Left lobe of liver (tissue), 2 donors: ENCODE data around the gene CYP1B1. TPM values are rescaled to one million over a fixed set of nuclear protein-coding genes. Genes with fewer than 3 reads are reported as not detected.

Experiments used
- ATAC-seq: fragments of 200-7000 bp; cut with Tn5 transposase; one replicate; pipeline ENCODE4 v1.9.1; 2020; ENCODE audit warnings: mild to moderate bottlenecking, moderate library complexity
- DNase-seq: peaks from one replicate; pipeline ENCODE4 v3.0.0-alpha.2; 2020; ENCODE audit warnings: low spot score
- total RNA-seq: library from RNA; stranded (reverse); gene quantifications from one replicate; pipeline ENCODE4 v1.2.1, GENCODE V29; 2021
- donor health status: DM: no; HTN: no; CAD: no; lungs with moderate emphysema.
- donor health status: DM: no; HTN: yes; CAD: no.

The CYP1B1 gene
- total RNA-seq, 1 donor from 2014 or later = 6.1 TPM

- peak; percentile 73 for ATAC-seq
- peak; percentile 90 for DNase-seq
Measured at GRCh38 chr2:38076710-38077430, 919 bp upstream of the CYP1B1 start.

- DNase-seq (peak; percentile 87), ATAC-seq (peak; percentile 67)
Measured at GRCh38 chr2:38076152-38076709, 280 bp upstream of the CYP1B1 start.

GRCh38 chr2:38074764-38075506 lies 1.0 kb downstream of the CYP1B1 start:
- peak; percentile 9 for ATAC-seq
- peak; percentile 56 for DNase-seq

GRCh38 chr2:38074058-38074763 lies 1.7 kb downstream of the CYP1B1 start:
- no peak for DNase-seq
- no peak for ATAC-seq

GRCh38 chr2:38073211-38074057 lies 2.5 kb downstream of the CYP1B1 start:
- ATAC-seq (peak; percentile 7), DNase-seq (peak; percentile 65)

GRCh38 chr2:38070438-38070837 lies 5.5 kb downstream of the CYP1B1 start:
- DNase-seq (no peak), ATAC-seq (no peak)

- DNase-seq (no peak), ATAC-seq (no peak)
Measured at GRCh38 chr2:38068234-38068633, 7.7 kb downstream of the CYP1B1 start.

- no peak for DNase-seq
- ATAC-seq = no peak
Measured at GRCh38 chr2:38066421-38067115, 9.4 kb downstream of the CYP1B1 start.

GRCh38 chr2:38065502-38066135 lies 10.3 kb downstream of the CYP1B1 start:
- ATAC-seq (no peak), DNase-seq (no peak)

- no peak for ATAC-seq
- no peak for DNase-seq
Measured at GRCh38 chr2:38064801-38065501, 11.0 kb downstream of the CYP1B1 start.

- DNase-seq = no peak
- no peak for ATAC-seq
Measured at GRCh38 chr2:38060236-38061018, 15.5 kb downstream of the CYP1B1 start.

GRCh38 chr2:38057651-38058410 lies 18.1 kb downstream of the CYP1B1 start:
- ATAC-seq = no peak

GRCh38 chr2:38056216-38056615 lies 19.7 kb downstream of the CYP1B1 start:
- ATAC-seq (no peak), DNase-seq (no peak)

More at GRCh38 chr2:38057651-38058410, 18.1 kb downstream of the CYP1B1 start:
- DNase-seq = no peak

- no peak for DNase-seq
- no peak for ATAC-seq
Measured at GRCh38 chr2:38045811-38046210, 30.1 kb downstream of the CYP1B1 start.

- DNase-seq = no peak
- ATAC-seq = no peak
Measured at GRCh38 chr2:38039121-38039910, 36.6 kb downstream of the CYP1B1 start.

GRCh38 chr2:38038682-38039081 lies 37.3 kb downstream of the CYP1B1 start:
- ATAC-seq = no peak
- DNase-seq = no peak
